Activated CD4-positive, alpha-beta T cell treated with anti-CD3 and anti-CD28 coated beads, Interleukin-2, amount 50 U/mL, for 24 hours (primary cell): ENCODE data around the gene SUPT3H.

Experiments used
- DNase-seq, 2 donors: peaks; one replicate each; pipeline ENCODE4 v3.0.0-alpha.2; 2020; ENCODE audit warnings: low read depth in 1 of 2, low spot score in 1 of 2

SUPT3H gene

GRCh38 chr6:44959651-44960050, 418.1 kb downstream of the SUPT3H start:
- no peak for DNase-seq

- DNase-seq = no peak
Observed at GRCh38 chr6:44957156-44957555, 420.6 kb downstream of the SUPT3H start.

GRCh38 chr6:44956396-44956795, 421.3 kb downstream of the SUPT3H start:
- DNase-seq = no peak

GRCh38 chr6:44955145-44955544, 422.6 kb downstream of the SUPT3H start:
- no peak for DNase-seq

- no peak for DNase-seq
Observed at GRCh38 chr6:44954281-44954680, 423.5 kb downstream of the SUPT3H start.

GRCh38 chr6:44951253-44951747, 426.4 kb downstream of the SUPT3H start:
- no peak for DNase-seq

- DNase-seq = no peak
Observed at GRCh38 chr6:44949596-44950201, 428.0 kb downstream of the SUPT3H start.

- no peak for DNase-seq
Observed at GRCh38 chr6:44943541-44943940, 434.2 kb downstream of the SUPT3H start.

GRCh38 chr6:44942798-44943197, 434.9 kb downstream of the SUPT3H start:
- no peak for DNase-seq

GRCh38 chr6:44942201-44942600, 435.5 kb downstream of the SUPT3H start:
- DNase-seq = no peak

GRCh38 chr6:44940367-44940766, 437.4 kb downstream of the SUPT3H start:
- no peak for DNase-seq

- DNase-seq = no peak
Observed at GRCh38 chr6:44935693-44936300, 441.9 kb downstream of the SUPT3H start.

GRCh38 chr6:44933108-44933507, 444.6 kb downstream of the SUPT3H start:
- no peak for DNase-seq

- DNase-seq = no peak
Observed at GRCh38 chr6:44932651-44933091, 445.1 kb downstream of the SUPT3H start.

- no peak for DNase-seq
Observed at GRCh38 chr6:44931385-44931784, 446.3 kb downstream of the SUPT3H start.

- DNase-seq = no peak
Observed at GRCh38 chr6:44926556-44926955, 451.2 kb downstream of the SUPT3H start.

- no peak for DNase-seq
Observed at GRCh38 chr6:44925100-44925739, 452.5 kb downstream of the SUPT3H start.

GRCh38 chr6:44923444-44923843, 454.3 kb downstream of the SUPT3H start:
- DNase-seq = no peak

- no peak for DNase-seq
Observed at GRCh38 chr6:44921798-44922197, 455.9 kb downstream of the SUPT3H start.

GRCh38 chr6:44920952-44921491, 456.7 kb downstream of the SUPT3H start:
- no peak for DNase-seq

- no peak for DNase-seq
Observed at GRCh38 chr6:44918671-44919296, 458.9 kb downstream of the SUPT3H start.

- no peak for DNase-seq
Observed at GRCh38 chr6:44917430-44917829, 460.3 kb downstream of the SUPT3H start.
